Activated CD8-positive, alpha-beta memory T cell treated with anti-CD3 and anti-CD28 coated beads, Interleukin-2, amount 50 U/mL, for 1 hour (primary cell): ENCODE data around the gene NOL4L.

Source experiments
- DNase-seq: peaks from one replicate; pipeline ENCODE4 v3.0.0-alpha.2; 2020; ENCODE audit errors: extremely low read depth

Gene NOL4L

GRCh38 chr20:32576560-32576959 lies 8.6 kb downstream of the NOL4L start:
- no peak for DNase-seq

DNA sequence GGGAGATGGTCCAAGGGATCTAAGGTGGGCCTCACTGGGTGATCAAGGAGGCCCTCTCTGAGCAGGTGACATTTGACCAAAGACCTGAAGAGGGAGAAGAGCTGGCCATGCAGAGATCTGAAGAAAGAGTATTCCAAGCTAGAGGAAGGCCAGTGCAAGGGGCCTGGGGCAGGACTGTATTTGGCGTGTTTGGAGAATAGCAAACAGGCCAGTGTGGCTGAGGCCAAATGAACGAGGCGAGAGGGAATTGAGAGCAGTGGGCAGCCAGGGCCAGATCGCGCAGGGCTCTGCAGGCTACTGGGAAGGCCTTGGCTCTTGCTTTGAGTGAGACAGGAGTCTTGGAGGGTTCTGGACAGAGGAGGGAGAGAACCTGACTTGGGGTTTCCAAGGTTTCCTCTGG lies 9.3 kb downstream of the NOL4L start:
- DNase-seq: no peak

GRCh38 chr20:32575227-32575581 lies 9.9 kb downstream of the NOL4L start:
- DNase-seq: no peak

DNA sequence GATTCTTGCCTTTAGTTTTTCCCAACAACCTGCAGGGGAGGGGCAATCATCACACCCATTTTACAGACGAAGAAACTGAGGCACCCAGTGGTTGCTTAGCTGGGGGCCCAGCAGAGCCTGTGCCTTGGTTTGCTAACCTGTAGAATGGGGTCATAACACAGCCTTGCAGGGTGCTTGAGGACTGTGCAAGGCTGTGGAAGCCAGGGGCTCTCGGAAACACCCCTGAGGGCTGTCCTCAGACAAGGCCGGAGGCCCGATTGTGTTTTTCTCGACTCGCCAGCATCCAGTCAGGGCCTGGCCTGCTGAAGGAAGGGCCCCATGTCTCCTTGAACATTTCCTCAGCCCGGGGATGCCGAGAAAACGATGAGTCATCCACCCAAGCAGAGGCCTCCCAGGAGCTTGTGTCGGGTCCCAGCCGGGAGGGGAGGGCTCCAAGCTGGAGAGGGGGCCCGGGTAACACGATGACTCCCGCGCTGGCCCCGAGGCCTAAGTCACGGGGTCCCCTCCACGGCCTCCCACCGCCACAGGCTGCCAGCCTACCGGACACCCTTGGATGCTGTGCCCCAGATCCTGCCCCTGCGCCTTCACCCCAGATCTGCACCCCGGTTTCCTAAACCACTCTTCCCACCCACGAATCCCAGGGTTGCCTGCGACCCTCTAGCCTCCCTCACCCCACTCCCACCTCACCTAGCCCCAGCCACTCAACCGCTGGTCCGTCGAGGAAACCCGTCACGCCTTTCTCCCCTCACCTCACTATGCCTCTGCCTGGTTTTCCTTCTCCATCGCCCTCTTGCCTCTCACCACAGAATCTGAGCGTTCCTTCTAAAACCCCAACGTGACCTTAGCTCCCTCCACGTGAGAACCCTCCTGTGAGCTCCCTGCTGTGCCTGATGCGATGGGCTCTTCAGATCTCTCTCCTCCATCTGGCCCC lies 10.6 kb downstream of the NOL4L start:
- no peak for DNase-seq

DNA sequence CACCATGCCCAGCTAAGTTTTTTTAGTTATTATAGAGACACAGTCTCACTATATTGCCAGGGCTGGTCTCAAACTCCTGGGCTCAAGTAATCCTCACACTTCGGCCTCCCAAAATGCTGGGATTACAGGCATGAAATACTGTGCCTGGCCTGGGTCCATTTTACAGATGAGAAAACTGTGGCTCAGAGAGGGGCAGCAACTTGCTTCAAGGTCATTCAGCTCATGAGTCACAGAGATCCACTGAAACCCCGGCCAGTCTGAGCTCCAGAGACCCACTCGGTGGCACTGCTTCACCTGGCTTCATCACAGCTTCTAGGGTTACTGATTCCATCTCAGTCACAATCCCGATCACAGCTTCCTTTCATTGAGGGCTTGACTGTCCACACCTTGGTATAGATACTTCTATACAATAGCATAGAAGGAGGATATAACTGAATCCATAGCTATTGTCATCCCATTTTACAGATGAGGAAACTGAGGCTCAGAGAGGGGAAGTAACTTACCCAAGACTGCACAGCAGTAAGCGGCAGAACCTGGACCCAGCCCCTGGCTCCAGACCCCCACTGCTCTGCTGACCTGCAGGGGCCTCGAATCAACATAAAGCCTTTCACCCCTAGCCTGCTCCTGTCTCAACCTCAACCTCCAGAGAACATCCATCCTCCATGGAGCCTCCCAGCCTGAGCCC lies 11.8 kb downstream of the NOL4L start:
- no peak for DNase-seq

GRCh38 chr20:32572271-32572968 lies 12.7 kb downstream of the NOL4L start:
- DNase-seq: no peak

DNA sequence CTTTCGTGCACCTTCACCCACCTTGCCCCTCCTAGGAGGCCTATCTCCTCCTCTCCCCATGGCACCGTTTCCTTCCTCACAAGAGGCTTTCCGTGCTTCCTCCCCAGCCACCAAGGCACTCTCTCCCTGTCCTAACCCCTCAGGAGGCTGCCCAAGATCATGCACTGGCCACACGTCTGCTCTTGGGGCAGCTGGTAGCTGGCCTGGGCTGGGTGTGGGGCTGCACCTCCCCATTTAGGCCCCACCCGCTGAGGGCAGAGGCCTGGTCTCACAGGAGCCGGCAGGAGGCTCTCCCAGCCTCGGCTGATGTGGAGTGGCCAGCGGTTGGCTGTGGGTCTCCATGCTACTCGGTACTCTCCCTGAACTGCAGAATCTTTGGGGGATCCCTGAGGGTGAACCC lies 13.6 kb downstream of the NOL4L start:
- DNase-seq: no peak

DNA sequence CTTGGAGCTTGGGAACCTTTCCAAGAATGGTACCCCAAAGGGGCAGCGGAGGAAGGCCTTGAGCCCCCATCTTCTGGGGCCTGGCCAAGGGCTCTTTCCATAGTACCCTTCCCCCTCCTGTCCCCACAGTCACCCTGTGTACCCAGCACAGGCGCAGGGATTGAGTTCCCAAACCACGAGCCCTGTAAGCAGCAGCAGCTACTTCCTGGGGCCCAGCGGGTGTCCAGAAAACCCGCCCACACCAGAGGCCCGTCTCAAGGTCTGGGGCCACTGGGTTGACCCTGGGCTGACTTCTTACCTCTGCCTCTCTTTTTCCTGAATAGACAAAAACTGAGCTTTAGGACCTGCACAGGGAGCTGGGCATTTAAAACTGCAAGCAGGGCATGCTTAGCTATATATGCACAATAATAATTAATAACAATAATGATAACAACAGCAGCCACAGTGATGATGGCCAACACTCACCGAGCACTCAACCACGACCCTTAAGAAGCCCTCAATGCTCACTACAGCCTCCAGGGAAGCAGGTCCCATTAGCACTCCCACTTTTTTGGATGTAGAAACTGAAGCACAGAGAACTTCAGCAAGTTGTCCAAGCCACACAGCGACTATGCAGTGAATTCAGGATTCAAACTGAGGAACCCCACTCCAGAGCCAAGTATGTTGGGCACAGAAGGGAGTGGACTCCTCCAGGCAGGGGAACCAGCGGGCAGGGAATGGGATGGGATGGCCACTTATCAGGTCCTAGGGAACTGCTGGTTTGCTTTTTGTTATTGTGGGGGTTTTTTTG lies 14.5 kb downstream of the NOL4L start:
- no peak for DNase-seq

DNA sequence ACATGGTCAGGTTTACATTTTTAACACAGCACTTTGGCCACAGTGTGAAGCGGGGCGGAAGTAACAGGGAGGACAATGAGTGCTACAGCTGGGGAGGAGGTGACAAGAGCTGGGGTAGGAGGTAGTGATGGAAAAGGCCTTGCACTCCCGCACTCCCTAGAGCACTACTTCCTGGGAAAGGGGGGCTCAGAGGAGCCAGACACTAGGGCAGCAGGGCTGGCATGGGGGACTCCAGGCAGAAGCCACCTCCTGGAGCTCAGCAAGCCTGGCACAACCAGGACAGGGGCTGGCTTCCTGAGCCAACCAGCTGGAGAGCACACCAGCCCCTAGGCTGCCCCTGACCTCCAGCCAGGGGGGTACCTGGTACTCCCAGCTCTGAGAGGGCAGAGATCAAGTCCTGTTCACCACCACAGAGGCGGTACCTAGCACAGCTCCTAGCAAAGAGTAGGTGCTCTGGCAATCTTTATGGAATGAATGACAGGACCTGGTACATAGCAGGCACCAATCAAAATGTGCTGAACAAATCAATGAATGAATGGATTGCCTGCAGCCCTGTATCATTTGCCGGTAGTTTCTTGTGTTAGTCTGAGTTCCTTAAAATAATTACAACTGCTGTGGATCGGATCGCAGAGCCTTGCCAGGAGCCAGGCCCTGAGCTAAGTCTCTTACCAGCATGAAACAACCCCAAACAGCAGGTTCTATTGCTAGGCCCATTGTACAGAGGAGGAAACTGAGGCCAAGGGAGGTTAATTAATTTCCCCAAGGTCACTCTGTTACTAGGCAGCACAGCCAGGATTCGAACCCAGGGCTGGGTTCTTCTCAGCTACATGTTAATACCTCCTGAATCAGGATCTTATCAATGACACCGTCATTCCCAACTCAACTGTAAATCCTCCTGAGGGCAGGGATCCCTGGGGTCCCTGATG lies 15.5 kb downstream of the NOL4L start:
- no peak for DNase-seq

- no peak for DNase-seq
Observed at GRCh38 chr20:32569018-32569379, 16.1 kb downstream of the NOL4L start.

GRCh38 chr20:32567384-32568178 lies 17.6 kb downstream of the NOL4L start:
- DNase-seq: no peak

GRCh38 chr20:32566379-32567374 lies 18.5 kb downstream of the NOL4L start:
- no peak for DNase-seq

DNA sequence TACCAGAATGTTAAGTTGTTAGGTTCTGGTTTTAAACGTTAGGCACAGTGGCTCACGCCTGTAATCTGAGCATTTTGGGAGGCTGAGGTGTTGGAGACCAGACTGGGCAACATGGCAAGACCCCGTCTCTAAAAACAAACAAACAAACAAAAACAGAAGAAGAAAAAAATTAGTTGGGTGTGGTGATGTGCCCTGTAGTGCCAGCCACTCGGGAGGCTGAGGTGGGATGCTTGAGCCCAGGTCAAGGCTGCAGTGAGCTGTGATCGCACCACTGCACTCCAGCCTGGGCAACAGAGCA lies 19.4 kb downstream of the NOL4L start:
- DNase-seq: no peak

- no peak for DNase-seq
Observed at GRCh38 chr20:32564921-32565734, 20.0 kb downstream of the NOL4L start.

DNA sequence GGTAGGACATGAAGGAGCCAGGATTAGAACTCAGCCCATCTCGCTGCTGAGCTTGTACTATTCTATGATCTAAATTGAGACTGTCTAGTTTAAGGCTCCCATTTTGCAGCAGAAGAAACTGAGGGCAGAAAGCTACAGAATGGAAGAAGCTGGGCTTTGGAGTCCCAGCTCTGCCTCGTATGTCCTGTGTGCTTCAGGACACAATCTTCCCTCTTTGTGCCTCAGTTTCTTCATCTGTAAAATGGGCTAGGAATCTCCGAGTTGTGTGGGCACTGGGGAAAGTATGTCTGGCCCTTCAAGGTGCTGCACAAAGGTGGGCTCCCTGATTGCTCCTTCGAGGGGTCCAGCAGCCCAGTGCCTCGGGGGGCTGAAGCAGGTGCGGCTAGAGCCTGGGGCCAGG lies 20.7 kb downstream of the NOL4L start:
- no peak for DNase-seq

DNA sequence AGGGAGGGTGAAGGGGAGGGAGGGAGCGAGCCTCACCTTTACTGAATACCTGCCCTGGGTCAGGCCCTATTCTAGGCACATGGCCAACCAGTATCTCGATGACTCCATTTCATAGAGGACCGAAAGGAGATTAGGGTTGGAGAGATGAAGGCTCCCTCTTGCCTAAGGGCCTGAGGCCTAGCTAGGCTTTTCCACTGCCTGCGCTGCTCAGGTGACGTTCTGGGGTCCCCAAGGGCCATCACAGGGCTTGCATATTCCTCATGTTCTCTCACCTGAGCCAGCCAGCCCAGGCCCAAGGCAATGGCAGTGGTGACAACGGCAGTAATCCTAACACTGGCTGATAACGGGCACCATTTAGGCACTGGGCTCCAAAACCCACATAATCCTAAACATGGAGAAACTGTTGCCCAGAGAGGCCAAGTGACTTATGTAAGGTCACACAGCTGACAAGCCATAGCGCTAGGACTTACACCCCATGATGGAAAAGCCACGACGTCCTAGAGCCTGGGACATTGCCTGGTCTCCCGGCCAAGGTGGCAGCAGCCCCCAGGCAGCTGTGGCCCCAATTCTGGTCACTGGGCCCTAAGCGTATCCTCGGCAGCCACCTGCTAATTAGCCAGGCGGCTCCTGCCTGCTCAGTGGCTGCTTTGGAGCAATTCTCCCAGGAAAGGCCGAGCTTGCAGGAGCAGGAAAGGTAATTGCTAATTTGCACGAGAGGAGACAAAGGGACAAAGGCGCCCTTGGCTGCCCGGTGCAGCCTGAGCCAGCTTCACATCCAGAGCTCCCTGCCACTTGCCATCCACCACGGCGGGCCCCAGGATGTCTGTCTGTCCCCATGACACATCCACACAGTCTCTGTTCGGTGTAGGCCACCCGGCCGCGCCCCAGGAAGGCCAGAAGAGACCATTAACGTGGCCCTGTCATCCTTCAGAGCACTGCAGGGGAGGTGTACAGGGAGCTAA lies 21.5 kb downstream of the NOL4L start:
- DNase-seq: no peak

DNA sequence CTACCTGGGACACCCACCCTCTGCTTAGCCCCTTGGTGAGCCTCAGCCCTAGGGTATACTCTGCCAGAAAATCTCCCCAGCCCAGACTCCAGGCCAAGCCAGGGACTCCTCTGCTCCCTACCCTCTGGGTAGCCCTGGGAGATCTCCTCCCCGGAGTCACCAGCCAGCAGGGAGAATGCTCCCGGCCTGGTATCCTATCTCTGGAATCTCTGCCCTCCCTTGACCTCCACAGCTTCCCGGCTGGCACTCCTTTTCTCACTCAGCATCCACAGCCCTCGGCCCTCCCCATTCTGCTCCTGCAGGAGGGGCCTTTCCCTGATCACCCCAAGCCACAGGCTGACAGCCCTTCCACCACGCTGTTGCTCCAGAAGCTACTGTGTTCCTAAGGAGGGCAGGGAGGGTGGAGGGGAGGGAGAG lies 22.6 kb downstream of the NOL4L start:
- DNase-seq: no peak
